ENCODE measurements around the gene PAPOLB. TPM values are rescaled to one million over a fixed set of nuclear protein-coding genes. Genes with fewer than 3 reads are reported as not detected.
A peak's percentile ranks its signal among the peaks of the same experiment; 100 is the strongest.

Gene PAPOLB
- total and polyA plus RNA-seq, 4 donors = 0.16 to 1.5 (median 0.57) TPM

- DNase-seq (ENCODE audit: low read depth in 4 of 6, low spot score in 6 of 6) = no peak
- H3K27ac ChIP-seq (ENCODE audit: low read depth, low read length) = no peak overlapping the region
Observed at GRCh38 chr7:4818000-4818794, 43.6 kb downstream of the PAPOLB start.

GRCh38 chr7:4817178-4817901, 44.5 kb downstream of the PAPOLB start:
- H3K27me3 ChIP-seq (ENCODE audit: control insufficient read depth, insufficient read depth, low read length) = no peaks in the 10 kb centered on the region
- peaks cover 96% of the 10 kb centered on the region for H3K36me3 ChIP-seq (ENCODE audit: control insufficient read depth, insufficient read depth, low read length)
- H3K4me1 ChIP-seq (ENCODE audit: control insufficient read depth, insufficient read depth, low read length) = peaks cover 44% of the 10 kb centered on the region
- H3K27ac ChIP-seq (ENCODE audit: low read depth, low read length) = no peak overlapping the region
- DNase-seq (ENCODE audit: low read depth in 4 of 6, low spot score in 6 of 6) = no peak
- H3K9me3 ChIP-seq (ENCODE audit: control insufficient read depth, insufficient read depth, low read length) = no peaks in the 10 kb centered on the region
- 94% methylated on average over 31 of the region's 38 CpGs for WGBS (ENCODE audit: insufficient coverage)
- H3K4me3 ChIP-seq (ENCODE audit: low read depth, low read length) = no peak overlapping the region

More at GRCh38 chr7:4818000-4818794, 43.6 kb downstream of the PAPOLB start:
- Histone ChIP-seq H3K36me3 (ENCODE audit: control insufficient read depth, insufficient read depth, low read length) (peaks cover 90% of the 10 kb centered on the region), H3K9me3 (ENCODE audit: control insufficient read depth, insufficient read depth, low read length) (no peaks in the 10 kb centered on the region), H3K27me3 (ENCODE audit: control insufficient read depth, insufficient read depth, low read length) (no peaks in the 10 kb centered on the region), H3K4me1 (ENCODE audit: control insufficient read depth, insufficient read depth, low read length) (peaks cover 44% of the 10 kb centered on the region), H3K4me3 (ENCODE audit: low read depth, low read length) (no peak overlapping the region)
- WGBS (ENCODE audit: insufficient coverage) = 73% methylated on average over 31 of the region's 32 CpGs

- no peak for DNase-seq (ENCODE audit: low read depth in 4 of 6, low spot score in 6 of 6)
- Histone ChIP-seq H3K36me3 (ENCODE audit: control insufficient read depth, insufficient read depth, low read length) (peaks cover 94% of the 10 kb centered on the region), H3K4me1 (ENCODE audit: control insufficient read depth, insufficient read depth, low read length) (peaks cover 44% of the 10 kb centered on the region), H3K27ac (ENCODE audit: low read depth, low read length) (no peak overlapping the region), H3K4me3 (ENCODE audit: low read depth, low read length) (no peak overlapping the region), H3K9me3 (ENCODE audit: control insufficient read depth, insufficient read depth, low read length) (no peaks in the 10 kb centered on the region), H3K27me3 (ENCODE audit: control insufficient read depth, insufficient read depth, low read length) (no peaks in the 10 kb centered on the region)
- WGBS (ENCODE audit: insufficient coverage) = 92% methylated on average over 21 of the region's 26 CpGs
Observed at GRCh38 chr7:4816419-4817080, 45.3 kb downstream of the PAPOLB start.

GRCh38 chr7:4815609-4816418, 46.0 kb downstream of the PAPOLB start:
- WGBS (ENCODE audit: insufficient coverage) = 92% methylated on average over 37 of the region's 38 CpGs
- no peak overlapping the region for H3K27ac ChIP-seq (ENCODE audit: low read depth, low read length)
- no peaks in the 10 kb centered on the region for H3K27me3 ChIP-seq (ENCODE audit: control insufficient read depth, insufficient read depth, low read length)
- peaks cover 87% of the 10 kb centered on the region for H3K36me3 ChIP-seq (ENCODE audit: control insufficient read depth, insufficient read depth, low read length)
- H3K9me3 ChIP-seq (ENCODE audit: control insufficient read depth, insufficient read depth, low read length) = no peaks in the 10 kb centered on the region
- DNase-seq (ENCODE audit: low read depth in 4 of 6, low spot score in 6 of 6) = no peak
- no peak overlapping the region for H3K4me3 ChIP-seq (ENCODE audit: low read depth, low read length)
- peaks cover 38% of the 10 kb centered on the region for H3K4me1 ChIP-seq (ENCODE audit: control insufficient read depth, insufficient read depth, low read length)

- Histone ChIP-seq H3K27ac (ENCODE audit: low read depth, low read length) (no peak overlapping the region), H3K4me3 (ENCODE audit: low read depth, low read length) (no peak overlapping the region), H3K27me3 (ENCODE audit: control insufficient read depth, insufficient read depth, low read length) (no peaks in the 10 kb centered on the region), H3K4me1 (ENCODE audit: control insufficient read depth, insufficient read depth, low read length) (peaks cover 31% of the 10 kb centered on the region), H3K36me3 (ENCODE audit: control insufficient read depth, insufficient read depth, low read length) (peaks cover 87% of the 10 kb centered on the region), H3K9me3 (ENCODE audit: control insufficient read depth, insufficient read depth, low read length) (no peaks in the 10 kb centered on the region)
- DNase-seq (ENCODE audit: low read depth in 4 of 6, low spot score in 6 of 6) = no peak
- 92% methylated on average over 12 of the region's 14 CpGs for WGBS (ENCODE audit: insufficient coverage)
Observed at GRCh38 chr7:4815121-4815520, 46.7 kb downstream of the PAPOLB start.

GRCh38 chr7:4814433-4814832, 47.4 kb downstream of the PAPOLB start:
- 52% methylated on average over 6 of the region's 14 CpGs for WGBS (ENCODE audit: insufficient coverage)
- H3K4me3 ChIP-seq (ENCODE audit: low read depth, low read length) = no peak overlapping the region
- H3K9me3 ChIP-seq (ENCODE audit: control insufficient read depth, insufficient read depth, low read length) = no peaks in the 10 kb centered on the region
- DNase-seq (ENCODE audit: low read depth in 4 of 6, low spot score in 6 of 6) = peak in 1 of 6 donors; percentile 62
- H3K27ac ChIP-seq (ENCODE audit: low read depth, low read length) = no peak overlapping the region
- no peaks in the 10 kb centered on the region for H3K27me3 ChIP-seq (ENCODE audit: control insufficient read depth, insufficient read depth, low read length)
- H3K36me3 ChIP-seq (ENCODE audit: control insufficient read depth, insufficient read depth, low read length) = peaks cover 87% of the 10 kb centered on the region
- H3K4me1 ChIP-seq (ENCODE audit: control insufficient read depth, insufficient read depth, low read length) = peaks cover 26% of the 10 kb centered on the region

GRCh38 chr7:4809666-4810065, 52.2 kb downstream of the PAPOLB start:
- H3K9me3 ChIP-seq (ENCODE audit: control insufficient read depth, insufficient read depth, low read length) = no peaks in the 10 kb centered on the region
- DNase-seq (ENCODE audit: low read depth in 4 of 6, low spot score in 6 of 6) = no peak
- H3K27ac ChIP-seq (ENCODE audit: low read depth, low read length) = no peak overlapping the region
- no peak overlapping the region for H3K4me3 ChIP-seq (ENCODE audit: low read depth, low read length)
- peaks cover 77% of the 10 kb centered on the region for H3K36me3 ChIP-seq (ENCODE audit: control insufficient read depth, insufficient read depth, low read length)
- 94% methylated on average over 13 of the region's 14 CpGs for WGBS (ENCODE audit: insufficient coverage)
- H3K27me3 ChIP-seq (ENCODE audit: control insufficient read depth, insufficient read depth, low read length) = no peaks in the 10 kb centered on the region
- peaks cover 34% of the 10 kb centered on the region for H3K4me1 ChIP-seq (ENCODE audit: control insufficient read depth, insufficient read depth, low read length)

GRCh38 chr7:4809091-4809591, 52.7 kb downstream of the PAPOLB start:
- no peak overlapping the region for H3K27ac ChIP-seq (ENCODE audit: low read depth, low read length)
- H3K9me3 ChIP-seq (ENCODE audit: control insufficient read depth, insufficient read depth, low read length) = no peaks in the 10 kb centered on the region
- H3K4me3 ChIP-seq (ENCODE audit: low read depth, low read length) = no peak overlapping the region
- peaks cover 30% of the 10 kb centered on the region for H3K4me1 ChIP-seq (ENCODE audit: control insufficient read depth, insufficient read depth, low read length)
- no peaks in the 10 kb centered on the region for H3K27me3 ChIP-seq (ENCODE audit: control insufficient read depth, insufficient read depth, low read length)
- peaks cover 75% of the 10 kb centered on the region for H3K36me3 ChIP-seq (ENCODE audit: control insufficient read depth, insufficient read depth, low read length)
- WGBS (ENCODE audit: insufficient coverage) = 83% methylated on average over 37 of the region's 38 CpGs
- no peak for DNase-seq (ENCODE audit: low read depth in 4 of 6, low spot score in 6 of 6)

- no peaks in the 10 kb centered on the region for H3K9me3 ChIP-seq (ENCODE audit: control insufficient read depth, insufficient read depth, low read length)
- DNase-seq (ENCODE audit: low read depth in 4 of 6, low spot score in 6 of 6) = no peak
- H3K27ac ChIP-seq (ENCODE audit: low read depth, low read length) = peak overlapping the region; percentile 47
- H3K4me1 ChIP-seq (ENCODE audit: control insufficient read depth, insufficient read depth, low read length) = peaks cover 33% of the 10 kb centered on the region
- no peak overlapping the region for H3K4me3 ChIP-seq (ENCODE audit: low read depth, low read length)
- H3K27me3 ChIP-seq (ENCODE audit: control insufficient read depth, insufficient read depth, low read length) = no peaks in the 10 kb centered on the region
- peaks cover 75% of the 10 kb centered on the region for H3K36me3 ChIP-seq (ENCODE audit: control insufficient read depth, insufficient read depth, low read length)
- WGBS (ENCODE audit: insufficient coverage) = 66% methylated on average over 18 of the region's 37 CpGs
Observed at GRCh38 chr7:4808565-4808964, 53.3 kb downstream of the PAPOLB start.

Data from spinal cord (tissue), 10 donors.